HG03378 (cell line): ENCODE measurements around the gene VENTX.

ENCODE experiments used
- ATAC-seq: cut with Tn5 transposase; IDR thresholded peaks from one replicate; pipeline ENCODE4 v1.9.1; 2021; ENCODE audit warnings: mild to moderate bottlenecking, moderate library complexity; ENCODE audit not compliant: unreplicated experiment

Gene VENTX

DNA sequence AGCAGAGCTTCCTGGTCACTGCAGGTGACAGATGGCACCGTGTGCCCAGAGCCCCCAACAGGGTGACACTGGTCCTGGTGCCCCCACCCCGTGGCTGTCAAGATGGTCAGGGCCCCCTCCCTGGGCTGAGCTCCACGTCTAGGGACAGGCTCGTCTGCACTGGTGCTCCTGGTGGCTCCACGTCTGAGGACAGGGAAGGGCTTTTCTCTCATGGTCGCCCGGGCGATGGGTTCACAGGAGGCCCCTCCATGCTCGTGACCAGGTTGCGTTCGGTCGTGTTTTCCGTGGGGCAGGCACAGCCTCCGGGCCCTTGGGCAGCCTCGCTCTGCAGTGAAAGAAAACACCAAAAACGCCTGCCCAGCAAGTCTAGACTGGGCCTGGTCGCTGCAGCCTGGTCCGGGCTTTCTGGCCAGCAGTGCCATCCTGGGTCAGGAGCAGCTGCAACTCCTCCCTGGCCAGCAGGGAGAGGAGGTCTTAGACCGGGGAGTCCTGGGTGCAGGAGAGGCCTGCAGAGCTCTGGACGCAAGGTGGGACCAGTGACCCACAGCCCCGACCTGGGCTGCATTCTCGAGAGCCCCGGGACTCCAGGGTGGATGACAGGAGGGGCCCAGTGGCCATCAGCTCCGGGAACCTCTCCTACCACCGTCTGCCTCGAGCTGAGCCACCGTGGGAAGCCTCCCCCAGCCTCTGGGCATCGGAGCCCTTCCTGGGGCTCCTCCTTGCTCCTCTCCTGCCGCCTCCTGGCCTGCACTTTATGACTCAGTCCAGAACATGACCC is 35.5 kb upstream of the VENTX start:
- ATAC-seq = no peak

DNA sequence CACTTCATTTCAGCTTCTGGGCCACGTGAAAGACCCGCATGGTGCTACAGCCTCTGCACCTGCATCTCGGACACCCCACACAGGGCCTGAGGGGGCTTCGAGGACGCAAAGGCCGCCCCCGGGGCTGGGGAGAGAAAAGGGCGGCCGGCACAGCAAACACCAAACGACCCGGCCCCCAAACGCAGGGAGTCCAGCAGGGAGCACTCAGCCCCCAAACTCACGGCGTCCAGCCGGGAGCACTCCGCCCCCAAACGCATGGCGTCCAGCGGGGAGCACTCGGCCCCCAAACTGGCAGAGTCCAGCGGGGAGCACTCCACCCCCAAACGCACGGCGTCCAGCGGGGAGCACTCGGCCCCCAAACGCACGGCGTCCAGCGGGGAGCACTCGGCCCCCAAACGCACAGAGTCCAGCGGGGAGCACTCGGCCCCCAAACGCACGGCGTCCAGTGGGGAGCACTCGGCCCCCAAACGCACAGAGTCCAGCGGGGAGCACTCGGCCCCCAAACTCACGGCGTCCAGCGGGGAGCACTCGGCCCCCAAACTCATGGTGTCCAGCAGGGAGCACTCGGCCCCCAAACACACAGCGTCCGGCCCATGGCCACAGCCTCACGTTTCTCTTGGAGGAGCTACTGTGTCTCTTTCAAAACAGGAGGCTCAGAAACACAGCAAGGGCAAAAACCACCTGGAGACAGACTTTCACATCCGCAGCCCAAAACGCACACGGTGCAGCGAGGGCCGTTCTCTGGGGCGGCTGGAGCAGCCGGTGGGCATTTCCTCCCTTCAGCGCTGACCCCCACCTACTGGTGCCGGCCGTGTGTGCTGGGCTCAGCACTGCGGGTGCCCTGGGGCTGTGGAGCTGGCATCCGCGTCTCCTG is 34.6 kb upstream of the VENTX start:
- ATAC-seq = no peak

DNA sequence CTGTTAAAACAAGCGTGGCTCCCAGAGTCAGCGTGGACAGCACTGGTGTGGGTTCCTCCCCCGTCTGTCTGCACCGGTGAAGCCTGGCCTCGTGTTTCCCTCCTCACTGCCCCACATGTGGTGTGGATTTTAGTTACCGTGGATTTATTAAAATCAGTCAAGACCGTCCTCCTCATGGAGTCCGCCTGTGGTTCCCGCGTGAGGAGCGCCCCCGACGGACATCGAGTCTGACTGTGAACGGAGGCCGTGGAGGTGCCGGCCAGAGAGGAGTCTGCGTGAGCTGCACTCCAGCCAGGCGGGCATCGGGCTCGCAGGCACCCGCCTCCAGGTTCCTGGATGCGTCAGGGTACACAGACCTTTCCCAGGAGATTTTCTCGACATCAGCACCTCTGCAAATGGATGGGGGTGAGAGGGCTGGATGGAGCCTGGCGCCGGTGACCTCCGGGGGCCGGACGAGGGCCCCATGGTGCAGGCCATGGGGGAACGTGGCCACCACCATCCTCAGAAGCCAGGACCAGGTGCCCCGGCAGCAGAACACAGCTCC is 33.9 kb upstream of the VENTX start:
- ATAC-seq = no peak

DNA sequence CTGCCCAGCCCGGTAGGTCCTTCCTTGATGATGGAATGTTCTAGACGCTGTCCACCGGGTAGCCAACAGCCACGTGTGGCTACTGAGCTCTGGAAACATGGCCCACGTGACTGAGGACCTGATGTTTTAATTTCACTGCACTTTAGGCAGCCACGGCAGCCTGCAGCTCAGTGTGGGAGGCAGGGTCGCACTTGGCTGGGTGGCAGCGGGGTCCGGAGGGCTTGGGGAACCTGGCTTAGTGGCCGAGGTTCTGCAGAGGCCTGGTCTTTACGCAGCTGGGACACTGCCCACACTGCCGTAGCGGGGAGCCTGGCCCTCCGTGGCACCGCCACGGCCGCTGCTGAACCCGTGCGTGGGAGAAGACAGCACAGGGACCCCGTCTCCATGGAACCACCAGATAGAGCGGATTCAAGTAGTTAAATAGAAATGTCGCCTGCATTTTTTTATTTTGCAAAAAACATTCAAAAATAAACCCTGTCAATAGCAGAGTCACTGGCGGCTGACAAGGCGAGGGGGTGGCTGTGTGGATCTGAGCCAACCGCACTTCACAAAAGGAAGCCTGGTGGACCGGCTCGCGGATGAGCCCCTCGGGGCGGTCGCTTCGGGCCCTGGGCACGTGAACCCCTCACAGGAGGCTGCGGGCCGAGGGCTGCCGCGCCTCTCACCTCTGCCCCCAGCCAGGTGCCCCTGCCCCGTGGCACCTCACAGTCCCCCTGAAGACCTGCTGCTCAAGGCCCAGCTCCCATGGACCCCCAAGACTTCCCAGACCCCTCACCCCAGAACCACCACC is 33.2 kb upstream of the VENTX start:
- no peak for ATAC-seq

DNA sequence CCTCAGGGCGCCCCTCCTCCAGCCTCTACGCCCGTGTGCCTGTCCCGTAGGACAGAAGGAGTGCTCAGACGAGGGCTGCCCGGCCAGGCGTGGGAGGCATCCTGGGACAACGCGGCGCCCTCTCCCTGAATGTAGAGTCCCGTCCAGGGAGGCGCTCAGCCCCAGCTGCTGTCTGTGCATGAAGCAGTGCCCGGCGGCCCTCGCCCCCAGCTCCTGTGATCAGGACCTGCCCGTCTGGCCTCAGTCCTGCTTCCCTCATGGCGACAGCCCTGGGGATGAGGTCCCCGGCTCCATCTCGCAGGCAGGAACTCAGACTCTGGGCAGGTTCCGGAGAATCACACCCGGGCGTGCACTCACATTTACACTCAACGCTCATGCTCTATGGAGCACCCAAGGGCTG is 32.5 kb upstream of the VENTX start:
- no peak for ATAC-seq

DNA sequence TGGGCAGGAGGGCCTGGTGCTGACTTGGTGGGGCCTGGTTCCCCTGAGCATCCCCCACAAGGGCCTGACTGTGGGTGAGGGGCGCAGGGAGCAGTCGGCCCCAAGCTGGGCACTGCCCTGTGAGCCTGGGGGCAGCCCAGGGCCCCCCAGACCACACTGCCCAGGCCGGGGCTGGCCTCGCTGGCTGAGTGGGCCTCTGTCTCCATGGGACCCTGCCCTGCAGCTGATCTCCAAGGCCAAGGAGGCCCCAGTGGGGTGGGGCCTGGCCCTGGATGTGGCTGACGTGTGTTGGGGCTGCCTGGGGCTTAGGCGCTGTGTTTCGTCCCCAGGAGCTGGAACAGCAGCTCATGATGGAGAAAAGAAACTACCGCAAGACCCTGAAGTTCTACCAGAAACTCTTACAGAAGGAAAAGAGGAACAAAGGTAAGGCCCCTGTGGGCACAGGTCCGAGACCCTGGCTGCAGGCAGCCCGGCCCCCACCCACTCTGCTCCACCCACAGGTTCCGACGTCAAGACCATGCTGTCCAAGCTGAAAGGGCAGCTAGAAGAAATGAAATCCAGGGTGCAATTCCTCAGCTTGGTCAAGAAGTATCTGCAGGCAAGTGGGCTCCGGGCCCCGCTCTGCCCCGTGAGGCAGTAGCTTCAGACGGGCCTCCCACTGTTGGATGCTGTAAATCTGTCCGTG is 31.2 kb upstream of the VENTX start:
- no peak for ATAC-seq

DNA sequence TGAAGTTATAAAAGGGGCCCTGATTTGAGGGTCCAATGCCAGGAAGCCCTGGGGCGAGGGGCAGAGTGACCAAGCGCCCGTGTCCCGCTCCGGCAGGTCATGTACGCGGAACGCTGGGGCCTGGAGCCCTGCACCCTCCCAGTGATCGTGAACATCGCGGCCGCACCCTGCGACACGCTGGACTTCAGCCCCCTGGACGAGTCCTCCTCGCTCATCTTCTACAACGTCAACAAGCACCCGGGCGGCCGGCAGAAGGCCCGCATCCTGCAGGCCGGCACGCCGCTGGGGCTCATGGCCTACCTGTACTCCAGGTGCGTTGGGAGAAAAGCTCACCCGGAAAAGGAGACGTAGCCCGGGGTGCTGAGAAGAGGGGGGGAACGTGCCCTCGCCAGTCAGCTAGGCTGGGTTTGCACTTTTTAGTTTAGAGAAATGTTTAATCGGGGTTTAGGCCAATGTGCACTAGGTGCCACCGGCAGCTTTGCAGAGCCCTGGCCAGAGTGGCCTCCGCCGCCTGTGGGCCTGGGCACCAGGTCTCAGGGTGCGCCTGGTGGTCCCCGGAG is 30.5 kb upstream of the VENTX start:
- no peak for ATAC-seq

DNA sequence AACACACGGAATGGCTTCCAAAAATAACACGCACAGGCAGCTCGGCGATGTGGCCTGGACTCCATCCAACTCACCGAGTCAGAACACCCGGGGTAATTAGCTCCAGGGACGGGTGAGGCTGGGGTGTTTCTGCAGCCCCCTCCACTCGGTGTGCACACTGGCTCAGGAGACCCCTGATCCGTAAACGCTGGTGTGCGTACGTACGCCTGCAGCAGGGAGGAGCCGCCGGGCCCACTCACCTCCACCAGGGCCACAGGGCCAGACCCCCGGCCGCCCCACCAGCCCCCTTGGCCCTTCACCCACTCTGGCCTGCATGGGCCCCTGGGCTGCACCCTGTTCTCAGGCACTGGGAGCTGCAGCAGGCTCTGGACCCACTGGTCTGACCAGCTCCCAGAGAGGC is 30.0 kb upstream of the VENTX start:
- no peak for ATAC-seq

DNA sequence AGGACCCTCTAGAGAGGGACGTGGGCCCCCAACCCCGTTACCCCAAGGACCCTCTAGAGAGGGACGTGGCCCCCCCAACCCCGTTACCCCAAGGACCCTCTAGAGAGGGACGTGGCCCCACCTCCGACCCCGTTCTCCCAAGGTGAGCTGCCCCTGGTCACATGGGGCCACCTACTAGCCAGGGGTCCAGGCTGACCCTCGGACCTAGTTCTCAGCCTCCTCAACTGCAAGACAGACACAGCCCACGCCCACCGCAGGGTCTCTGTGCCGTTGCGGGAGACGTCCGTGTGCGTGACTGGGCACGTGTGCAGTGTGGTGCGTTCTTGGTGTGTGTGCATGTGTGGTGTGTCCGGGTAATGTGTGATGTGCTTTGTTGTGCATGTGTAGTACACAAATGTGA is 29.2 kb upstream of the VENTX start:
- ATAC-seq = no peak

DNA sequence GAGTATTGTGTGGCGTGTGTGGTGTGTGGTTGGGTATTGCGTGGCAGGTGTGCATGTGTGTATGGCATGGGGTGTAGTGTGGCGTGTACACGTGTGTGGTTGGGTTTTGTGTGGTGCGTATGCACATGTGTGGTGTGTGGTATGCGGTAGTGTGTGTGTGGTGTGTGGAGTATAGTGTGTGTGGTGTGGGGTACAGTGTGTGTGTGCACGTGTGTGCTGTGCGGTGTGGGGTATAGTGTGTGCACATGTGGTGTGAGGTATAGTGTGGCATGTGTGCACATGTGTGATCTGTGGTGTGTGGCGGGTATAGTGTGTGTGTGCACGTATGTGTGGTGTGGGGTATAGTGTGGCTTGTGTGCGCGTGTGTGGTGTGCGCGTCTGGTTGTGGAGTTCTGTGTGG is 28.5 kb upstream of the VENTX start:
- ATAC-seq = no peak

DNA sequence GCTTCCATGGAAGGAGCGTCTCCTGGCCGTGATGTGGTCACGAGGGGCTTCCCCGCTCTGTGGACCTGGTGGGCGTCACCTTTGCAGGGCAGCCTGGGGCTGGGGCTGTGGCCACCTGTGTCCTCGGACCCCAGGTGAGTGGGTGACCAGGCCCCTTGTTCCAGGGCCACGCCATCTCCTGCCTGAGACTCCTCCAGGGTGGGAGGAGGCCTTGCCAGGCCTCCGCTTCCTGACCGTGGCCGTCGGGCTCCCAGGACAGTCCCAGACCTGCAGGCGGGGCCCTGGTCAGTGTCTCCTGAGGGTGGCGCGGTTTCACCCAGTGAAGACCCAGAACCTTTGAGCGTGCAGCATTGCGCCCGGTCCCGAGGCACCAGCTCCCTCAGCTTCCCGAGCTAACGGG is 28.0 kb upstream of the VENTX start:
- no peak for ATAC-seq

DNA sequence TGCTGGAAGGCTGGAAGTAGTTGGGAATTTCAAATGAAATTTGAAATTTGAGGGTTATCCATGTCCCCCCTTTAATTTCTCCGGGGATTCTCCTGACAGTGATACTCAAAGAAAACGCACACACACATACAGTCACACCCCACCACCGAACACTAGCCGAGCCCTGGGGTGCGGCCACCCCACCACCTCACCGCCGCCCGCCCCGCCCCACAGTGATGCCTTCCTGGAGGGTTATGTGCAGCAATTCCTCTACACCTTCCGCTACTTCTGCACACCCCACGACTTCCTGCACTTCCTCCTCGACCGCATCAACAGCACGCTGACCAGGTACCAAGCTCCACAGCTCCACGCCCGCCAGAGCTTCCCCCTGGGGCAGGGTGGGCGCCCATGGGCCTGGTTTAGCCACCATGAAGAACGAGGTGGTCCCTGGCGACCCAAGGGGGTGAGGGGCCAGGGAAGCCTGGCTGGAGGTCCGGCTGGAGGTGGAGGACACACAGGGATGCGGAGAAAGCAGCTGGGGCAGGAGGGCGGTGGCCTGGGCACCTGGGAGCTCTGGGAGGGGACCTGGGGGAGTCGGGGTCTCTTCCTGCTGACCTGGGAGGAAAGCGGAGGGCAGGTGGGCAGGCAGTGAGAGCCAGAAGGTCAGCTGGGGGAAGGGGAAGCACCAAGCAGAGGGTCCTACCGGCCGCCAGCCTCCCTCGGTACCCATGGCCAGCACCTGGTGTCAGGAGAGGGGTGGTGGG is 27.1 kb upstream of the VENTX start:
- no peak for ATAC-seq

DNA sequence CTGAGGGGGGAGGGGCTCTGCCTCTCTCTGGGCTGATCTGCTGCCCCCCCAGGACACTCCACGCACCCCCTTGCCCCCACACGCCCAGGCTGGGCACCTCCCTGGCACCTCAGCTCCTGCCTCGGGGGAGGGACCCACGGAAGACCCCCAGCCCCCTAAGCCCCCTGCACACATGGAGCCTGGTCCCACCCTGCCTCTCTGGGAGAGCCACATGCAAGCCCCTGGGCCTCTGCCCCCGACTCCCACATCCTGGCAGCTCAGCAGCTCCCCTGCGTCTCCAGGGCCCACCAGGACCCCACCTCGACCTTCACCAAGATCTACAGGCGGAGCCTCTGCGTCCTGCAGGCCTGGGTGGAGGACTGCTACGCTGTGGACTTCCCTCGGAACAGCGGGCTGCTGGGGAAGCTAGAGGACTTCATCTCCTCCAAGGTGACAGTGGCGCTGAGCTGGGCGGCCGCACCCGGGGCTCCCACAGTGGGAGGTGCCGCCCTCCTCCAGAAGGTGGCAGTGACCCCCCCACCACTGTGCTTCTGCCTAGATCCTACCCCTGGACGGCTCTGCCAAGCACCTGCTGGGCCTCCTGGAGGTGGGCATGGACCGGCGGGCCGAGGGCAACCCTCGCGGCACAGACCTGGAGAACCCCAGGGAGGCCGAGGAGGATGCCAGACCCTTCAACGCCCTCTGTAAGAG is 26.4 kb upstream of the VENTX start:
- ATAC-seq = no peak

DNA sequence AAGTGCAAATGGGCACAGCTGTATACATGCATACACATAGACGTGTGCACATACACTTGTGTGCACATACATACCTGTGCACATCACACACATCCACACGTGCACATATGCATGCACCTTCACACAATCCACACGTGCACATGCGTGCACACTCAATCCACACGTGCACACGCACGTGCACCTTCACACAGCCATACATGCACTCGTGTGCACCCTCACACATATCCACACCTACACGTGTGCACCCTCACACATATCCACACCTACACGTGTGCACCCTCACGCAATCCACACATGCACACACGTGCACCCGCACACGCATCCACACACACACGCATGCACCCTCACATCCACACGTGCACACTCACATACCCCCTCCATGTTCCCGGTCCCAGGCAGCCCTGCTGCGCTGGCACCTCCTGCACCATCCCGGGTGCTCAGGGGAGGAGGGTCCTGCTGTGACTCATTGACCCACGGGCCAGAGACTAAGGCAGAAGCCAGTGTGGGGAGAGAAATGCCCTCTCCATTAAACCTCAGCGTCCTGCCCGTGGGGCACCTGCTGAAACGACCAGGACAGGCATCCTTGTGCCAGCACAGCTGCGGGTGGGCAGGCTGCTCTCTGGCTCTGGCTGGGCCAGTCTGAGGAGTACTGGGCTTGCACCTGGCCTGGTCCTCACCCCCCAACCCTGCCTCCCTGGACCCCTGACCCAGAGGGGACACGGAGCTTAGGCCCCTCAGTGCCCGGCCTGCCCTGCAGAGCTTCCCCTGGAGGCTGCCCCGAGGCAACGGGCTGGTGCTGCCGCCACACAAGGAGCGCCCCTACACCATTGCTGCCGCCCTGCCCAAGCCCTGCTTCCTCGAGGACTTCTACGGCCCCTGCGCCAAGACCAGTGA is 25.4 kb upstream of the VENTX start:
- no peak for ATAC-seq

DNA sequence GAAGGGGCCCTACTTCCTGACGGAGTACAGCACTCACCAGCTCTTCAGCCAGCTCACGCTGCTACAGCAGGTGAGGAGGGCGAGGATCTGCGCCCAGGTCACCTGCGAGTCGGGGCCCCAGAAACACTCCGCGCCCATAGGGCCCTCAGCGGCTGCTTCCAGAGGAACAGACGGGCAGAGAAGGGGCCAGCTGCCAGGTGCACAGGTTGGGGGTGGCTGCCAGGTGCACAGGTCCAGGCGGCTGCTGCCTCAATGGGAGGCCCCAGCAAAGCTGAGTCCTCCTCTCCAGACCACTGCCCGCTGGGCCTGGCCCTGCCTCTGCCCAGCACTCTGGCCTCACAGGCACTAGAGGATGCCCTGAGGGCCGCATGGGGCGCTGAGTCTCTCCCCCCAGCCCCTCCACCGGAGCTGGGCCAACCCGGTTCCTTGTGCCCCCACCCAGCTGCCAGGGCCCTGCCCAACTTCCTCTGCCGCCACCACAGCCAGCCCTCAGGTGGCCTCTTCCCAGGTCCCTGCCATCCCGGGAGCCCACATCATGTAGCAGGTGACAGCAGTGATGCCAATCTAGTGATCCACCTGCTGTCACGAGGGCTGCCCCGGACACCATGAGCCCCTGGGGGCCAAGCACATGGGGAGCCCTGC is 24.7 kb upstream of the VENTX start:
- ATAC-seq = no peak

DNA sequence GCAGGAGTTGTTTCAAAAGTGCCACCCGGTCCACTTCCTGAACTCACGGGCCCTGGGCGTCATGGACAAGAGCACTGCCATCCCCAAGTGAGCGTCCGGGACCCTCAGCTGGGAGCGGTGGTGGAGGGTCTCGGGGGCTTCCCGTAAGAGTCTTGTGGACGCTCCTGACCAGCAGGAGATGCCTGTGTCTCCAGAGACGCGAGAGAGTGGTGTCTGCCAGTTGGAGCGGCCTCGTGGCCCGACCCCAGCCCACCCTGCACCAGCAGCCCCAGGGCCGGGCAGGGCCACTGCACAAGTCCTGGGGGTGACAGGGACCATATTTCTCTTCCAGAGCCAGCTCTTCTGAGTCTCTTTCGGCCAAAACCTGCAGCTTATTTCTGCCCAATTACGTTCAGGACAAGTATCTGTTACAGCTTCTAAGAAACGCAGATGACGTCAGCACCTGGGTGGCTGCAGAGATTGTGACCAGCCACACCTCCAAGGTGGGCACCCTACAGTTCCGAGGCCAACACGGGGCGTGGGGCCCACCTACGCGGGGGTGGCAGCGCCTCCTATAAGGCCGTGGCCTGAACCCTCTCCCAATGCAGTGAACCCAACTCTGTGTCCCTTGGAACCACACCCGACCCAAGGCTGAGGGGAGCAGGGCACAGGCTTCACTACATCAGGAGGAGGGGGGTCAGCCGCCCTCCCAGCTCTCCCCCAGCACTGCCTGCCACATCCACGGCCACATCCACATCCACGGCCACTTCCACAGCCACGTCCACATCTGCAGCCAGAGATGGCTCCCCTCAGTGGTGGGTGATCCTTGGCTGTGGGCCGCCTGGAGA is 23.8 kb upstream of the VENTX start:
- ATAC-seq = no peak
